Activated T-helper 2 cell treated with anti-CD3 and anti-CD28 coated beads, Interferon-gamma antibody, Interleukin-2, Interleukin-4, amounts not matched to agents 10 μg/mL and 5 μg/mL and 100 μg/mL, durations not matched to agents 14 hours and 24 hours and 36 hours (primary cell): ENCODE data around the gene ATP8B4. TPM values are rescaled to one million over a fixed set of nuclear protein-coding genes. Genes with fewer than 3 reads are reported as not detected.

Experiments used
- DNase-seq: peaks from one replicate; pipeline ENCODE4 v3.0.0; 2021; ENCODE audit warnings: low spot score
- H3K27ac Mint-ChIP-seq: one replicate; pipeline ENCODE4 v1.8.0; 2021; ENCODE audit warnings: mixed read lengths
- H3K27me3 Mint-ChIP-seq: one replicate; pipeline ENCODE4 v1.8.0; 2021; ENCODE audit warnings: low read depth, mixed read lengths
- H3K36me3 Mint-ChIP-seq: one replicate; pipeline ENCODE4 v1.8.0; 2021; ENCODE audit warnings: low read depth, mixed read lengths
- H3K4me1 Mint-ChIP-seq: one replicate; pipeline ENCODE4 v1.8.0; 2021; ENCODE audit warnings: low read depth, mixed read lengths
- H3K4me3 Mint-ChIP-seq: one replicate; pipeline ENCODE4 v1.8.0; 2021; ENCODE audit warnings: low read depth, mild to moderate bottlenecking, moderate library complexity, mixed read lengths
- H3K9me3 Mint-ChIP-seq: one replicate; pipeline ENCODE4 v1.8.0; 2021; ENCODE audit warnings: mixed read lengths
- intact Hi-C: fragments of 100-400 bp; cut with micrococcal nuclease; formaldehyde crosslinking; loops from one replicate; pipeline ENCODE4 v1.15.1; 2023
- total RNA-seq: library from RNA; stranded (reverse); gene quantifications from 2 replicates; pipeline ENCODE4 v1.2.3, GENCODE V29; 2022

Gene ATP8B4
- total RNA-seq, 1 donor from 2014 or later = 75.3 TPM

- Mint-ChIP-seq H3K4me1 (no peaks in the 10 kb centered on the region), H3K27me3 (peaks cover 3% of the 10 kb centered on the region), H3K4me3 (no peak overlapping the region), H3K9me3 (peaks cover 6% of the 10 kb centered on the region), H3K27ac (no peak overlapping the region), H3K36me3 (no peaks in the 10 kb centered on the region)
- DNase-seq = no peak
- intact Hi-C loops = no loop called here
Measured at GRCh38 chr15:49808341-49808740, 310.7 kb downstream of the ATP8B4 start.

Other genes with a start within 250 kb of the ATP8B4 start
- gene SLC27A2, start 63.0 kb upstream of the ATP8B4 start, total RNA-seq = 99.5 TPM in 2 replicates
- 8.7 and 9.3 TPM in 2 replicates for gene HDC, start 146.5 kb upstream of the ATP8B4 start, total RNA-seq
- 69.3 and 69.5 TPM in 2 replicates for gene GABPB1, start 236.0 kb upstream of the ATP8B4 start, total RNA-seq